DND-41 (cell line): ENCODE data around the gene MRPS23.

ENCODE experiments used
- ATAC-seq: fragments of 200-7000 bp; cut with Tn5 transposase; 3 replicates; pipeline ENCODE4 v1.9.1; 2021; ENCODE audit warnings: low read depth; ENCODE audit not compliant: insufficient read depth
- DNase-seq: peaks from one replicate; pipeline ENCODE4 v3.0.0-alpha.2; 2020
- H2AFZ ChIP-seq: 2 replicates; pipeline ENCODE4 v1.6.0; 2012; ENCODE audit warnings: low read depth, low read length
- H3K27ac ChIP-seq: 2 replicates; pipeline ENCODE4 v1.5.1; 2012; ENCODE audit warnings: low read length, inconsistent platforms
- H3K27me3 ChIP-seq: fragments of 200-600 bp; sonication (generic); 2 replicates; pipeline ENCODE4 v1.6.0; 2012; ENCODE audit warnings: low read length, mild to moderate bottlenecking, inconsistent platforms; ENCODE audit not compliant: insufficient read depth, poor library complexity
- H3K36me3 ChIP-seq: 2 replicates; pipeline ENCODE4 v1.5.1; 2012; ENCODE audit warnings: low read length, inconsistent platforms; ENCODE audit not compliant: insufficient read depth
- H3K4me1 ChIP-seq: 2 replicates; pipeline ENCODE4 v1.5.1; 2012; ENCODE audit warnings: mild to moderate bottlenecking, low read length; ENCODE audit not compliant: insufficient read depth
- H3K4me2 ChIP-seq: 2 replicates; pipeline ENCODE4 v1.6.0; 2012; ENCODE audit warnings: mild to moderate bottlenecking, moderate library complexity, low read length, inconsistent platforms; ENCODE audit not compliant: insufficient read depth
- H3K4me3 ChIP-seq, 2 experiments: fragments of 200-600 bp in 1 of 2; shearing (Covaris generic) in 1 of 2; 2 replicates each; pipeline ENCODE4 v1.5.1; 2012 to 2016; ENCODE audit warnings: inconsistent platforms in 2 of 2, low read length in 2 of 2, mild to moderate bottlenecking in 2 of 2, low read depth in 1 of 2, moderate library complexity in 1 of 2
- H3K79me2 ChIP-seq: 2 replicates; pipeline ENCODE4 v1.6.0; 2012; ENCODE audit warnings: low read length, inconsistent platforms; ENCODE audit not compliant: insufficient read depth
- H3K9ac ChIP-seq: 2 replicates; pipeline ENCODE4 v1.6.0; 2012; ENCODE audit warnings: low read depth, mild to moderate bottlenecking, inconsistent platforms, low read length, moderate library complexity
- H3K9me3 ChIP-seq: 2 replicates; pipeline ENCODE4 v1.5.1; 2012; ENCODE audit warnings: low read length, moderate library complexity, mild to moderate bottlenecking, inconsistent platforms; ENCODE audit not compliant: insufficient read depth, severe bottlenecking
- H4K20me1 ChIP-seq: 2 replicates; pipeline ENCODE4 v1.6.0; 2012; ENCODE audit warnings: low read length; ENCODE audit not compliant: insufficient read depth
- EZH2 ChIP-seq: IDR thresholded peaks from 3 replicates; pipeline ENCODE4 v1.6.1; 2012; ENCODE audit warnings: borderline replicate concordance, low read depth, mild to moderate bottlenecking, moderate library complexity, low read length, inconsistent platforms; ENCODE audit not compliant: severe bottlenecking
- TF ChIP-seq, protein P1 (sequence below): IDR thresholded peaks from 2 replicates; pipeline ENCODE4 v1.5.1; 2012; ENCODE audit warnings: borderline replicate concordance, low read length, moderate library complexity, mild to moderate bottlenecking; ENCODE audit not compliant: poor library complexity, severe bottlenecking; ENCODE audit errors: extremely low read depth

The MRPS23 gene

DNA sequence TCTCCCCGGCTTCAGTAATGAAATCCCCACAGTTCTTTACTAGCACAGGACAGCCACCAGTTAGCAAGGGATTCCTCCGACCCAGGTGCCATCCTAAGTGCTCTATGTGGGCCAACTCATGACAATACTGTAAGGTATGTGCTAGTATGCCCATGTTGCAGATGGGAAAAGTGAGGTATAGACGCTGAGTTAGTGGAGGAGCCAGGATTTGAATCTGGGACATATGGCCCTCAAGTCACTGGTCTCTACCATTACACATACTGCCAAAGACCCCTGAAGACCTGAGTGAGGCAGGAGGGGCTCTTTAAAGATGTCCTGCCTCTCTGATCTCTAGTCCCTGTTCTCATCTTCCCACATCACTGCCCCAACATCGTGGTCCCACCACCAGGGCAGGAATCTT lies 36.2 kb upstream of the MRPS23 start:
- no peak overlapping the region for H3K27ac ChIP-seq
- H3K9me3 ChIP-seq = no peaks in the 10 kb centered on the region
- H3K36me3 ChIP-seq = no peaks in the 10 kb centered on the region
- H2AFZ ChIP-seq = no peak overlapping the region
- DNase-seq (no peak), ATAC-seq (no peak)
- H3K4me3 ChIP-seq = no peak overlapping the region
- no peaks in the 10 kb centered on the region for H3K79me2 ChIP-seq
- peaks cover 13% of the 10 kb centered on the region for H3K27me3 ChIP-seq
- H3K4me1 ChIP-seq = no peaks in the 10 kb centered on the region
- no peak for TF ChIP-seq EZH2
- TF ChIP-seq, protein P1, sequence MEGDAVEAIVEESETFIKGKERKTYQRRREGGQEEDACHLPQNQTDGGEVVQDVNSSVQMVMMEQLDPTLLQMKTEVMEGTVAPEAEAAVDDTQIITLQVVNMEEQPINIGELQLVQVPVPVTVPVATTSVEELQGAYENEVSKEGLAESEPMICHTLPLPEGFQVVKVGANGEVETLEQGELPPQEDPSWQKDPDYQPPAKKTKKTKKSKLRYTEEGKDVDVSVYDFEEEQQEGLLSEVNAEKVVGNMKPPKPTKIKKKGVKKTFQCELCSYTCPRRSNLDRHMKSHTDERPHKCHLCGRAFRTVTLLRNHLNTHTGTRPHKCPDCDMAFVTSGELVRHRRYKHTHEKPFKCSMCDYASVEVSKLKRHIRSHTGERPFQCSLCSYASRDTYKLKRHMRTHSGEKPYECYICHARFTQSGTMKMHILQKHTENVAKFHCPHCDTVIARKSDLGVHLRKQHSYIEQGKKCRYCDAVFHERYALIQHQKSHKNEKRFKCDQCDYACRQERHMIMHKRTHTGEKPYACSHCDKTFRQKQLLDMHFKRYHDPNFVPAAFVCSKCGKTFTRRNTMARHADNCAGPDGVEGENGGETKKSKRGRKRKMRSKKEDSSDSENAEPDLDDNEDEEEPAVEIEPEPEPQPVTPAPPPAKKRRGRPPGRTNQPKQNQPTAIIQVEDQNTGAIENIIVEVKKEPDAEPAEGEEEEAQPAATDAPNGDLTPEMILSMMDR = no peak
- peaks cover 10% of the 10 kb centered on the region; the same call in 1 of the 2 replicates for H4K20me1 ChIP-seq
- no peak overlapping the region for H3K9ac ChIP-seq
- H3K4me2 ChIP-seq = no peak overlapping the region

DNA sequence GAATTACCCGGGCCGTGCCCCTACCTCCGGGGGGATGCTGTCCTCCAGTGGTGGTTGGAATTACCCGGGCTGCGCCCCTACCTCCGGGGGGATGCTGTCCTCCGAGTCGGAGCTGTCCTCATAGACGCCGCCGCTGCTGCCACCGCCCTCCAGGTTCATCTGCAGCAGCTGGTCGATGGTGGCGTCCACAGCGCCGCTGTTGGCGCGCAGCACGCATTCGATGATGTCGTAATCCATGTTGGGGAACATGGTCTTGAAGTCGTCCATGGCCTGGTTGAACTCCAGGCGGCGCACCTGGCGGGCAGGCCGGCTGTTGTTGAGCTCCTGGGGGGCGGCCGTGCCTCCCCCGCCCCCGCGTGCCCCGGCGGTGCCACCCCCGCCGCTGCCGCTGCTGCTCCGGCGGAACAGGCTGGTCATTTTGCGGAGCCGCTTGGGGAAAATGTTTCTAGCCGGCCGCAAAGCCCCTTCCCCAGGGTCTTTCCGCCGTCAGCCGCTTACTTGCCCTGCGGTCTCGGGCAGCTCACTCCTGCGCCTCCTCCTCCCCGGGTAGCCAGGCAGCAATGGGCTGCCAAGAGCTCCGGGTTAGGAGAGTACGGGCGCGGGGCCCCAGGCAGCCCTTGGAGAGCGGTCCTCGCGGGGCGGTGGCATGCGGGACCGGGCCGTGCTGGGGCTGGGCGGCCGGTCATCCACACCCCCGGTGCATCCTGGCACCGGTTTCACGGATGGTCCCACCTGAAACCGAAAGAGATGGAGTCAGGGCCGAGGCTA lies 35.5 kb upstream of the MRPS23 start:
- no peak for ATAC-seq
- H3K4me1 ChIP-seq = no peaks in the 10 kb centered on the region
- no peak for DNase-seq
- H2AFZ ChIP-seq = no peak overlapping the region
- H3K4me3 ChIP-seq = no peak overlapping the region
- no peak overlapping the region for H3K9ac ChIP-seq
- H3K4me2 ChIP-seq = no peak overlapping the region
- H3K79me2 ChIP-seq = no peaks in the 10 kb centered on the region
- TF ChIP-seq, protein P1 = no peak
- TF ChIP-seq EZH2 = no peak
- H3K36me3 ChIP-seq = no peaks in the 10 kb centered on the region
- H3K27ac ChIP-seq = no peak overlapping the region
- no peaks in the 10 kb centered on the region for H3K9me3 ChIP-seq
- peaks cover 13% of the 10 kb centered on the region for H3K27me3 ChIP-seq
- peaks cover 10% of the 10 kb centered on the region; the same call in 1 of the 2 replicates for H4K20me1 ChIP-seq

DNA sequence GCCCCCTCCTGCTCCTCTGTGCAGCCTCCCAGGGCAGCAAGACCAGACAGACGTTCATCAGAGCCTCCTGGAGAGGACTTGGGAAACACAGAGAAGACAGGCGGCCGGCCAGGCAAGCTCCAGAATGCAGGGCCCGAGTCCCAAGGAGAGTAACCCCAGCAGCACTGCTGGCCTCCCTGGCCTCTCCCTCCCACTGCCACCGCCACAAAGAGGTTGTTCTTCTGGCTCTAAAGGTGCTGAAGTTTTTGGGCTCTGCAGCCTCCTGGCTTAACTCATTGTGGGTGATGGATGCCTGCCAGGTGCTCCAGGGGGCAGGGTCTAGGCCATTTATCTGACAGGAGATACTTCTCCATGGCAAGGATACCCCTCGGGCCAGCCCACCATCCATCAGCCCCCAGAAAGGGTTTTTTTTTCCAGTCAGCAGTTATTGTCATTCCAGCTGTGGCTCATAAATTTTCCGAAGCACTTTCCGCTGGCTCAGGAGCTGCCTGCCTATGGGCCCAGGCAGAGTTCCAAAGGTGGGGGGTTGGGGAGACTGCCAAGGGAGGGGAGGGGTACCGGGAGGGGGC lies 32.0 kb upstream of the MRPS23 start:
- H4K20me1 ChIP-seq = peaks cover 10% of the 10 kb centered on the region; the same call in 1 of the 2 replicates
- no peak overlapping the region for H3K9ac ChIP-seq
- DNase-seq (no peak), ATAC-seq (no peak)
- H3K9me3 ChIP-seq = no peaks in the 10 kb centered on the region
- H3K4me1 ChIP-seq = no peaks in the 10 kb centered on the region
- H3K4me2 ChIP-seq = no peak overlapping the region
- TF ChIP-seq, protein P1 = no peak
- no peak for TF ChIP-seq EZH2
- no peaks in the 10 kb centered on the region for H3K36me3 ChIP-seq
- no peak overlapping the region for H3K4me3 ChIP-seq
- H2AFZ ChIP-seq = no peak overlapping the region
- H3K27me3 ChIP-seq = peaks cover 13% of the 10 kb centered on the region
- H3K79me2 ChIP-seq = no peaks in the 10 kb centered on the region
- H3K27ac ChIP-seq = no peak overlapping the region
